ENCODE results near the gene GDA.

DNA sequence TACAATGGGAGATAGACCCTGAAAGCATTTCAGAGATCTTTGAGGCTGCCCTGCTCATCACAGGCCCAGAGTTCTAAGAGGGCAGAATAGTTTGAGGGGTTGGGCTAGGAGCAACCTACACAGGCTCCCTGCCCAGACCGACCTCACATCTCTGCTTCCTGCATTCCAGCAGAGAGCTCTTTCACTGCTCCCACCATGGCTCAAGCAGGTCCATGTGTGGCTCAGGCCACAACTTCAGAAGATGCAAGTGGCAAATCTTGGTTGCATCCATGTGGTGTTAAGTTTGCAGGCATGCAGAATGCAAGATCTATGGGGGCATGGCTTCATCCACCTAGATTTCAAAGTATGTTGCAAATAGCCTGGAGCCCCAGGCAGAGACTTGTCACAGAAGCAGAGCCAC is 39.0 kb downstream of the GDA start:
- no peak for TF ChIP-seq EZH2 (IDR thresholded peaks at IDR 0.05; ENCODE audit: insufficient read depth, poor library complexity, severe bottlenecking)
- no peak for TF ChIP-seq EZH2phosphoT487 (IDR thresholded peaks at IDR 0.05; ENCODE audit: insufficient read depth, low read depth)

All from GM23248 (cell line).